ENCODE results near the gene PTPMT1.
"Not testable (repeated sequence)": the region's sequence is repeated elsewhere in the genome, so short reads cannot be mapped to it uniquely, and the experiment has no call there.

The PTPMT1 gene

DNA sequence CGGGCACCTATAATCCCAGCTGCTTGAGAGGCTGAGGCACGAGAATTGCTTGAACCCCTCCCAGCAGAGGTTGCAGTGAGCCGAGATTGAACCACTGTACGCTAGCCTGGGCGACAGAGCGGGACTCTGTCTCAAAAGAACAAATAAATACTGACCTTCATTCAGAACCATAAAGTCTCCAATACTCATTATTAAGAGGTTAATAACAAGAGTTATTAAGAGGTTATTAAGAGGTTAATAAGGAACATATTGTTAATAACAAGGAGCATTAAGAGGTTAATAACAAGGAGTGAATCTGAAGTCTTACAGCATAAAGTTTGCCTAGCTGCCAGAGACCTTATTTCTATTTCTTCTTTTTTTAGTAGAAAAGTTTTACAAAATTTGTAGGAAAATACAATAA lies 20.1 kb upstream of the PTPMT1 start:
- in situ Hi-C loops (cut with MboI; ENCODE audit: low sequenced_read_pairs): no loop called here

- in situ Hi-C loops (cut with MboI; ENCODE audit: low sequenced_read_pairs): not testable (repeated sequence)
Measured at GRCh38 chr11:47546274-47546673, 19.1 kb upstream of the PTPMT1 start.

GRCh38 chr11:47550288-47551047 lies 14.9 kb upstream of the PTPMT1 start:
- in situ Hi-C loops (cut with MboI; ENCODE audit: low sequenced_read_pairs): no loop called here

DNA sequence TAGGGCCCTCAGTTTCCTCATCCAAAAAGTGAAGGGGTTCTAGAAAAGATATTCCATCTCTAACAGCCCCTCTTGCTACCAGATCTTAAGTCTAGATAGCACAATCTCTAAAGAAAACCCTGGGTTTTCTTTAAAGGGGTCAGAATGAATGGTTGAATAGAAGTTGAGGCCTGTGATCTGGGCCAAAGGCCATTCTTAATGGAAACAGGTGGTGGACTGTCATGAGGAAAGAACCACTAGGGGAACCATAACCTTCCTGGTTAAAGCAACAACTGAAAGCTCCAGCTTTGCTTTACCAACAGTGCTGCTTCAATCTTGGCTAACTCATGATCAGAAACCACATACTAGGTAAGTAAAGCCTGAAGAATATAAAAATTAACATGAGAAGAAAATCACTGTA lies 14.3 kb upstream of the PTPMT1 start:
- in situ Hi-C loops (cut with MboI; ENCODE audit: low sequenced_read_pairs): no loop called here

DNA sequence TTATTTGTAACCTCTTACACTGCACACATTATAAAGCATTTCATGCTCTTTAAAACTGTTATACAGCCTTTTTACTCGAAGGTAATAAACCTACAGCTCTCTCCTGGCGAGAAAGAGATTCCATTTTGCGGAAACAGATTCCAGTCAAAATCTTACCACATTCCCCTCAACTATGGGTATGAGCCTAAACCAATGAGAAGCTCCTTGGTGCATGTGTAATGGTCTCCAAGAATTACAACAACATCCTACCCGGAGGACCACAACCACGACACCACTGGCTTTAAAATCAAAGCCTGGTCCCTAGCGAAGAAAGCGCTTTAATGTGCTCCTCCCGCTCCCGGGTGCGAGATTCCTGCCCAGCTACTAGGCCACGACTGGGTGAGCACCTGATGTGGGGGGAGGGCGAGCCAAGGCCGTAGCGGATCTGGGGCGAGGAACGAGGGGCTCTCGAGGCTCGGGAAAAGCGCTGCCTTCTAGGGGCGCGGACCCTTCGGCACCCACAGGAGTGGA lies 13.3 kb upstream of the PTPMT1 start:
- in situ Hi-C loops (cut with MboI; ENCODE audit: low sequenced_read_pairs): no loop called here

GRCh38 chr11:47552566-47553405 lies 12.6 kb upstream of the PTPMT1 start, which contains the start of gene CELF1:
CELF1 (minus strand) TSS chr11:47553132; CDS start chr11:47499523, 53,609 bp downstream.
- in situ Hi-C loops (cut with MboI; ENCODE audit: low sequenced_read_pairs): no loop called here

GRCh38 chr11:47553406-47553743 lies 12.0 kb upstream of the PTPMT1 start:
- in situ Hi-C loops (cut with MboI; ENCODE audit: low sequenced_read_pairs): no loop called here

GRCh38 chr11:47557004-47557403 lies 8.4 kb upstream of the PTPMT1 start:
- in situ Hi-C loops (cut with MboI; ENCODE audit: low sequenced_read_pairs): not testable (repeated sequence)

GRCh38 chr11:47558695-47559094 lies 6.7 kb upstream of the PTPMT1 start:
- in situ Hi-C loops (cut with MboI; ENCODE audit: low sequenced_read_pairs): no loop called here

- in situ Hi-C loops (cut with MboI; ENCODE audit: low sequenced_read_pairs): no loop called here
Measured at GRCh38 chr11:47560426-47560825, 5.0 kb upstream of the PTPMT1 start.

- in situ Hi-C loops (cut with MboI; ENCODE audit: low sequenced_read_pairs): not testable (repeated sequence)
Measured at GRCh38 chr11:47562393-47562792, 3.0 kb upstream of the PTPMT1 start.

DNA sequence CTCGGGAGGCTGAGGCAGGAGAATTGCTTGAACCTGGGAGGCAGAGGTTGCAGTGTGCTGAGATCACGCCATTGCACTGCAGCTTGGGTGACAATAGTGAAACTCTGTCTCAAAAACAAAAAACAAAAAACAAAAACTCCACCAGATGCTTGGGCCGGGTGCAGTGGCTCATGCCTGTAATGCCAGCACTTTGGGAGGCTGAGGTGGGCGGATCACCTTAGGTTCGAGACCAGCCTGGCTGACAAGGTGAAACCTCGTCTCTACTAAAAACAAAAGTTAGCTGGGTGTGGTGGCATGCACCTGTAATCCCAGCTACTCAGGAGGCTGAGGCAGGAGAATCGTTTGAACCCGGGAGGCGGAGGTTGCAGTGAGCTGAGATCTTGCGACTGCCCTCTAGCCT lies 1.0 kb upstream of the PTPMT1 start:
- in situ Hi-C loops (cut with MboI; ENCODE audit: low sequenced_read_pairs): not testable (repeated sequence)

DNA sequence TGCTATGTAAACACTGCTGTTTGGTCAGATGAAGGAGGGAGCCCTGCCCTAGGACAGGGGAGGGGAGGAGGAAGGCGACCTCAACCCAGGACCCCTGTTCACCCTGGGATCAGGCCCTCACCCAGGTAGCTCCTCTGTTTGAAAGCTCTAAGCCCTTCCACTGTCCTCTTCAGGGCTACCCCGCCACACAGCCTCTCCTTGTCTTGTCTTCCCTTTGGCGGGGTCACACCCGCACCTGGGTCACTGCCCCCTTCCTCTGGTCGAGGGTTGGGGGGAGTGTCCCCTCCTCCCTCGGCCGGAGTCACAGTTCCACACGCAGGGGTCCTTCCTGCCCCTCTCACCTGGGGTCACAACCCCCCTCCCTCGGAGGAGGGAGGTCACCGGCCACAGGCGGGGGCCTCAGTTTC lies 463 bp upstream of the PTPMT1 start:
- in situ Hi-C loops (cut with MboI; ENCODE audit: low sequenced_read_pairs): no loop called here

DNA sequence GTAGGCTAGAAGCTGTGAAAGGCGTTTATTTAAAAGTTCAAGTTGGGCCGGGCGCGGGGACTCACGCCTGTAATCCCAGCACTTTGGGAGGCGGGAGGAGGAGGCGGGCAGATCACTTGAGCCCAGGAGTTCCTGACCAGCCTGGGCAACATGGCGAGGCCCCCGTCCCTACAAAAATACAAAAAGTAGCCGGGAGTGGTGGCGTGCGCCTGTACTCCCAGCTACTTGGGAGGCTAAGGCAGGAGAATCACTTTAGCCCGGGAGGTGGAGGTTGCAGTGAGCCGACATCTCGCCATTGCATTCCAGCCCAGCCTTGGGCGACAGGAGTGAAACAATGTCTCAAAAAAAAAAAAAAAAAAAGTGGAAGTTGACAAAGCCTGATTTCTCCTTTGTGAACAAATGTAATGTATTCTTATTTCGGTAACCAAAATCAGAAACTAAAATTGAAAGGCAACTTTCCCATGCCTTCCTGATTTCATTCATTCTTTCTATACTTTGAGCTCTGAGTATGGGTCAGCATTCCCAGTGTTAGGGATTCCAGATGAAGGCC lies 825 bp downstream of the PTPMT1 start:
- in situ Hi-C loops (cut with MboI; ENCODE audit: low sequenced_read_pairs): no loop called here

DNA sequence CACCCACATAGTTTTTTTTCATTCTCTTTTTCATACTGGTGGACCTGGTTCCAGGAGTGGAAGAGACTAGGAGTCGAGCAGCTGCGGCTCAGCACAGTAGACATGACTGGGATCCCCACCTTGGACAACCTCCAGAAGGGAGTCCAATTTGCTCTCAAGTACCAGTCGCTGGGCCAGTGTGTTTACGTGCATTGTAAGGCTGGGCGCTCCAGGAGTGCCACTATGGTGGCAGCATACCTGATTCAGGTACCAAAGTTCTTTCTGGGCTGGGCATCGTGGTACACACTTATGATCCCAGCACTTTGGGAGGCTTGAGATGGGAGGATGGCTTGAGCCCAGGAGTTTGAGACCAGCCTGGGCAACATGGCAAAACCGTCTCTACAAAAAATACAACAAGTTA lies 4.2 kb downstream of the PTPMT1 start:
- in situ Hi-C loops (cut with MboI; ENCODE audit: low sequenced_read_pairs): no loop called here

DNA sequence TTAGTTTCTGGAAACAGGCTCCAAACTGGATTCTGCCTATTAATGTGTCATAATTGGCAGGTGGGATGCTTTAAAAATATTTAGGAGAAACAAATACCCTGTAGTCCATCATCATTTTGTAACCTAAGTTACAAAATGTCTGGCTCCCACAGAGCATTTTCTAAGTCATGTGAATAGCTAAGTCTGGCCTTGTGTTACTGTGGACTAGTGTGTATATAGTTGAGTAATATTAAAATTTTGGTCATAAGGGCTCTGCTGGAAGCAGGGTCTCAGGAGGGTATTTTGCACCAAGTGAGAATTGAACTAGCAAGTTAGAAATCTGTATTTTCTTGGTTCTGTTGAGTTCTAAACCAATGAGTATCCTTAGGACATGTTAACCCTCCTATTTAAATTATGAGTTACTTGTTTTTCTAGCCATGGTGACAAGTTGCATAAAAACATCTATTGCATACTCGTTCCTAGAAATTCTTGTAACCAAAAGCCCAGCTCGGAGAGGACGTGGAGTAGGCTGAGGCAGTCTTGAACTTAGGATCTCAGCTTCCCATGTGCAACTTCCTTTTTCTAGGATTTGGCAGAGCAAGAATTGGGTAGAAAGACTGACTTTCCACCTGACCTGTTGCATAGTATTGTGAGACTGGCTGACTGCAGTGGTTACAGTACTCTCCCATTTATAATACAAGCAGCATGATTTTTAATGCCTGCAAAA lies 5.4 kb downstream of the PTPMT1 start:
- in situ Hi-C loops (cut with MboI; ENCODE audit: low sequenced_read_pairs): no loop called here

- in situ Hi-C loops (cut with MboI; ENCODE audit: low sequenced_read_pairs): no loop called here
Measured at GRCh38 chr11:47571357-47571729, 5.9 kb downstream of the PTPMT1 start.

GRCh38 chr11:47571895-47572294 lies 6.5 kb downstream of the PTPMT1 start:
- in situ Hi-C loops (cut with MboI; ENCODE audit: low sequenced_read_pairs): no loop called here

- in situ Hi-C loops (cut with MboI; ENCODE audit: low sequenced_read_pairs): no loop called here
Measured at GRCh38 chr11:47572715-47573255, 7.4 kb downstream of the PTPMT1 start.

- in situ Hi-C loops (cut with MboI; ENCODE audit: low sequenced_read_pairs): no loop called here
Measured at GRCh38 chr11:47573321-47573720, 7.9 kb downstream of the PTPMT1 start.
